Osteoblast (primary cell): ENCODE results near the gene HOXC10. TPM values are rescaled to one million over a fixed set of nuclear protein-coding genes. Genes with fewer than 3 reads are reported as not detected.
A peak's percentile ranks its signal among the peaks of the same experiment; 100 is the strongest.

Experiments
- DNase-seq: peaks from one replicate; pipeline ENCODE4 v3.0.0; 2011; ENCODE audit warnings: low spot score, mixed read lengths; ENCODE audit not compliant: insufficient read length; ENCODE audit errors: missing footprints
- H2AFZ ChIP-seq: 2 replicates; pipeline ENCODE4 v1.6.0; 2011; ENCODE audit warnings: mild to moderate bottlenecking, low read length
- H3K27ac ChIP-seq: 2 replicates; pipeline ENCODE4 v1.5.1; 2011; ENCODE audit warnings: mild to moderate bottlenecking, low read depth, low read length, moderate library complexity
- H3K27me3 ChIP-seq: 2 replicates; pipeline ENCODE4 v1.6.0; 2012; ENCODE audit warnings: mild to moderate bottlenecking, control low read depth, inconsistent platforms, low read length, moderate library complexity; ENCODE audit not compliant: insufficient read depth
- H3K36me3 ChIP-seq: 2 replicates; pipeline ENCODE4 v1.5.1; 2011; ENCODE audit warnings: mild to moderate bottlenecking, low read length, control low read depth, moderate library complexity; ENCODE audit not compliant: insufficient read depth
- H3K4me1 ChIP-seq: 2 replicates; pipeline ENCODE4 v1.5.1; 2011; ENCODE audit warnings: mild to moderate bottlenecking, low read length, control low read depth, moderate library complexity; ENCODE audit not compliant: insufficient read depth
- H3K4me2 ChIP-seq: 2 replicates; pipeline ENCODE4 v1.6.0; 2011; ENCODE audit warnings: mild to moderate bottlenecking, low read length; ENCODE audit not compliant: insufficient read depth
- H3K4me3 ChIP-seq: fragments of 200-600 bp; sonication (generic); 3 replicates; pipeline ENCODE4 v1.5.1; 2012; ENCODE audit warnings: mild to moderate bottlenecking, low read length, inconsistent platforms; ENCODE audit not compliant: insufficient read depth
- H3K79me2 ChIP-seq: 2 replicates; pipeline ENCODE4 v1.6.0; 2012; ENCODE audit warnings: mild to moderate bottlenecking, low read length, control low read depth, inconsistent platforms; ENCODE audit not compliant: insufficient read depth
- H3K9me3 ChIP-seq: 2 replicates; pipeline ENCODE4 v1.5.1; 2011; ENCODE audit warnings: low read depth, low read length, control low read depth
- H4K20me1 ChIP-seq: 2 replicates; pipeline ENCODE4 v1.6.0; 2012; ENCODE audit warnings: mild to moderate bottlenecking, low read length, control low read depth; ENCODE audit not compliant: insufficient read depth
- CTCF ChIP-seq: IDR thresholded peaks from 2 replicates; pipeline ENCODE4 v1.5.1; 2011; ENCODE audit warnings: mild to moderate bottlenecking, low read depth, low read length, moderate library complexity; ENCODE audit errors: extremely low read depth
- total RNA-seq: library from RNA; depleted of rRNA; stranded (reverse); fragments of >200 nt; gene quantifications from 2 replicates; pipeline ENCODE4 v1.2.3, GENCODE V29; 2012

Gene HOXC10
- total RNA-seq, 1 donor: 11.2 TPM

GRCh38 chr12:54021432-54022013, 36.6 kb downstream of the HOXC10 start:
- Histone ChIP-seq H2AFZ (no peak overlapping the region), H3K4me3 (peak overlapping the region; percentile 94), H3K79me2 (peaks cover 91% of the 10 kb centered on the region), H3K4me2 (peak overlapping the region; percentile 94), H3K9me3 (no peaks in the 10 kb centered on the region), H3K27ac (peak overlapping the region; percentile 90), H3K27me3 (no peaks in the 10 kb centered on the region), H3K4me1 (peaks cover 69% of the 10 kb centered on the region), H3K36me3 (no peaks in the 10 kb centered on the region), H4K20me1 (peaks cover 48% of the 10 kb centered on the region)
- DNase-seq: no peak
- peak; percentile 12 for TF ChIP-seq CTCF

- H3K27ac ChIP-seq: peak overlapping the region; percentile 42
- H2AFZ ChIP-seq: no peak overlapping the region
- peaks cover 48% of the 10 kb centered on the region for H4K20me1 ChIP-seq
- H3K27me3 ChIP-seq: no peaks in the 10 kb centered on the region
- peaks cover 74% of the 10 kb centered on the region for H3K4me1 ChIP-seq
- no peaks in the 10 kb centered on the region for H3K36me3 ChIP-seq
- no peak overlapping the region for H3K4me3 ChIP-seq
- peak overlapping the region; percentile 70 for H3K4me2 ChIP-seq
- H3K9me3 ChIP-seq: no peaks in the 10 kb centered on the region
- TF ChIP-seq CTCF: no peak
- peaks cover 98% of the 10 kb centered on the region for H3K79me2 ChIP-seq
- DNase-seq: no peak
These were observed 38.3 kb downstream of the HOXC10 start for GRCh38 chr12:54022960-54023884.

GRCh38 chr12:54024127-54024526, 39.2 kb downstream of the HOXC10 start:
- Histone ChIP-seq H3K79me2 (peaks cover 99% of the 10 kb centered on the region), H3K27me3 (no peaks in the 10 kb centered on the region), H3K4me2 (peak overlapping the region; percentile 70), H3K4me1 (peaks cover 69% of the 10 kb centered on the region), H4K20me1 (peaks cover 48% of the 10 kb centered on the region), H2AFZ (no peak overlapping the region), H3K36me3 (peaks cover 5% of the 10 kb centered on the region), H3K4me3 (peak overlapping the region; percentile 40), H3K27ac (peak overlapping the region; percentile 42), H3K9me3 (no peaks in the 10 kb centered on the region)
- TF ChIP-seq CTCF: no peak
- no peak for DNase-seq
